ENCODE data around the gene ITPR2.
"Not testable (repeated sequence)": the region's sequence is repeated elsewhere in the genome, so short reads cannot be mapped to it uniquely, and the experiment has no call there.

The ITPR2 gene

GRCh38 chr12:26789731-26790644, 43.0 kb downstream of the ITPR2 start:
- H3K36me3 ChIP-seq (ENCODE audit: control insufficient read depth, insufficient read depth, low read length) = no peaks in the 10 kb centered on the region; the same call in 1 of the 2 replicates
- DNase-seq (ENCODE audit: extremely low read depth, insufficient read length) = no peak
- no peak overlapping the region for H3K4me3 ChIP-seq (replicated peaks; ENCODE audit: low read depth, low read length)
- TF ChIP-seq, protein P1, sequence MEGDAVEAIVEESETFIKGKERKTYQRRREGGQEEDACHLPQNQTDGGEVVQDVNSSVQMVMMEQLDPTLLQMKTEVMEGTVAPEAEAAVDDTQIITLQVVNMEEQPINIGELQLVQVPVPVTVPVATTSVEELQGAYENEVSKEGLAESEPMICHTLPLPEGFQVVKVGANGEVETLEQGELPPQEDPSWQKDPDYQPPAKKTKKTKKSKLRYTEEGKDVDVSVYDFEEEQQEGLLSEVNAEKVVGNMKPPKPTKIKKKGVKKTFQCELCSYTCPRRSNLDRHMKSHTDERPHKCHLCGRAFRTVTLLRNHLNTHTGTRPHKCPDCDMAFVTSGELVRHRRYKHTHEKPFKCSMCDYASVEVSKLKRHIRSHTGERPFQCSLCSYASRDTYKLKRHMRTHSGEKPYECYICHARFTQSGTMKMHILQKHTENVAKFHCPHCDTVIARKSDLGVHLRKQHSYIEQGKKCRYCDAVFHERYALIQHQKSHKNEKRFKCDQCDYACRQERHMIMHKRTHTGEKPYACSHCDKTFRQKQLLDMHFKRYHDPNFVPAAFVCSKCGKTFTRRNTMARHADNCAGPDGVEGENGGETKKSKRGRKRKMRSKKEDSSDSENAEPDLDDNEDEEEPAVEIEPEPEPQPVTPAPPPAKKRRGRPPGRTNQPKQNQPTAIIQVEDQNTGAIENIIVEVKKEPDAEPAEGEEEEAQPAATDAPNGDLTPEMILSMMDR (IDR thresholded peaks at IDR 0.05; ENCODE audit: insufficient read depth, low read length, poor library complexity, severe bottlenecking) = no peak
- no peaks in the 10 kb centered on the region for H3K27me3 ChIP-seq (replicated peaks; ENCODE audit: control insufficient read depth, insufficient read depth, low read length)

GRCh38 chr12:26786865-26787514, 46.0 kb downstream of the ITPR2 start:
- Histone ChIP-seq H3K27me3 (replicated peaks; ENCODE audit: control insufficient read depth, insufficient read depth, low read length) (no peaks in the 10 kb centered on the region), H3K4me3 (replicated peaks; ENCODE audit: low read depth, low read length) (no peak overlapping the region), H3K36me3 (ENCODE audit: control insufficient read depth, insufficient read depth, low read length) (peaks cover 1% of the 10 kb centered on the region; the same call in 1 of the 2 replicates)
- TF ChIP-seq, protein P1 (IDR thresholded peaks at IDR 0.05; ENCODE audit: insufficient read depth, low read length, poor library complexity, severe bottlenecking) = no peak
- no peak for DNase-seq (ENCODE audit: extremely low read depth, insufficient read length)

GRCh38 chr12:26786491-26786864, 46.5 kb downstream of the ITPR2 start:
- no peak for DNase-seq (ENCODE audit: extremely low read depth, insufficient read length)
- H3K27me3 ChIP-seq (replicated peaks; ENCODE audit: control insufficient read depth, insufficient read depth, low read length) = no peaks in the 10 kb centered on the region
- TF ChIP-seq, protein P1 (IDR thresholded peaks at IDR 0.05; ENCODE audit: insufficient read depth, low read length, poor library complexity, severe bottlenecking) = no peak
- H3K4me3 ChIP-seq (replicated peaks; ENCODE audit: low read depth, low read length) = no peak overlapping the region
- peaks cover 1% of the 10 kb centered on the region; the same call in 1 of the 2 replicates for H3K36me3 ChIP-seq (ENCODE audit: control insufficient read depth, insufficient read depth, low read length)

DNA sequence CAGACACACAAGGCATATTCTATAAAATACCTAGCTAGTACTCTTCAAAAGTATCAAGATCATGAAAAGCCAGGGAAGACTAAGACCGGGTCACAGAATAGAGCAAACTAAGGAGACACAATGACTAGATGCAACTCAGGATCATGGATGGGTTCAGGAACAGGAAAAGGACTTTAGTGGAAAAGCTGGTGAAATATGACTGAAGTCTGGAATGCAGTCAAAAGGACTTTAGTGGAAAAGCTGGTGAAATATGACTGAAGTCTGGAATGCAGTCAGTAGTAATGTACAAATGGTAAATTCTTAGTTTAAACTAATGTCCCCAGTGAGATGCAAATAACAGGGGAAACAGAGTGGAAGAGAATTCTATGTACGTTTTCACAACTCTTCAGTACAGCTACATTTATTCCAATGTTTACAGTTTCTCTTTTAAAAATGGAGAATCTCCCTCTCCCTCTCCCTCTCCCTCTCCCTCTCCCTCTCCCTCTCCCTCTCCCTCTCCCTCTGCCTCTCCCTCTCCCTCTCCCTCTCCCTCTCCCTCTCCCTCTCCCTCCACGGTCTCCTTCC, 49.1 kb downstream of the ITPR2 start:
- not testable (repeated sequence) for H3K27me3 ChIP-seq (replicated peaks; ENCODE audit: control insufficient read depth, insufficient read depth, low read length); DNase-seq (ENCODE audit: extremely low read depth, insufficient read length); H3K4me3 ChIP-seq (replicated peaks; ENCODE audit: low read depth, low read length); H3K36me3 ChIP-seq (ENCODE audit: control insufficient read depth, insufficient read depth, low read length)

DNA sequence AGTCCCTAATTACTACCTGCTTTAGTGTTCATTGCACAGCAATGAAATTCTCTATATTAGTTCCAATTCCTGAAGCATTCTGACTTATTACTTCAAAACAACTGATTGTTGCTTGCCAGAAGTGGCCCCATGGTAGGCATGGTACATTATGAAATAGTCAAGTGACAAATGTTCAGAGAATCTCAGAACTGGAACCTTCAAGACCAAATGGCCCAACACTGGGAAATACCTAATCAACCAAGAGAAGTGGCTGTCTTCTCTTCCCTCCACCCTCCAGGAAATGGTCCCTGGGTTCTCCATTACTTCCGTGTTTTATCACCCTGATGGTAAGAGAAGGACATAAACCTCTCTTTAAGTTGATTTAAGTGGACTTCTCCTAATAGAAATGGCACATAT, 49.9 kb downstream of the ITPR2 start:
- peaks cover 3% of the 10 kb centered on the region for H3K36me3 ChIP-seq (ENCODE audit: control insufficient read depth, insufficient read depth, low read length)
- no peaks in the 10 kb centered on the region for H3K27me3 ChIP-seq (replicated peaks; ENCODE audit: control insufficient read depth, insufficient read depth, low read length)
- no peak overlapping the region for H3K4me3 ChIP-seq (replicated peaks; ENCODE audit: low read depth, low read length)
- TF ChIP-seq, protein P1 (IDR thresholded peaks at IDR 0.05; ENCODE audit: insufficient read depth, low read length, poor library complexity, severe bottlenecking) = no peak
- no peak for DNase-seq (ENCODE audit: extremely low read depth, insufficient read length)
